ENCODE measurements around the gene MTRFR.
A peak's percentile ranks its signal among the peaks of the same experiment; 100 is the strongest.

The MTRFR gene

DNA sequence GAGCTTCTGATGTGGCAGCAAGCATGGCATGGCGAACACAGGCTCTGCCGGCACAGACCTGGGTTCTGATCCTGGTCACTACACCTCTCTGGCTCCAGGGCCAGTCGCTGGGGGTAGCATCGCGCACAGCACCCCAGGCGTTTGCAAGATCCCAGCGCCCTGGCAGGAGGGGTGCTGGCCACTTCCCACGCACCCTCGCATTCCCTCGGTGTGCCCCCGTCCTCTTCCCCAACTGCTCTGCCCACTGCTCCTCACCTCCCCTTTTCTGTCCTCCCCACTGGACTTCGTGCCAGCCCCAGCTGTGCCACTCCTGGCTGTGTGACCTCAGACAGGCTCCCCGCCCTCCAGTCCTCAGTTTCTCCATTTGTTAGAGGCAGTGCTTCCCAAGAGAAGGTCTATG, 35.6 kb downstream of the MTRFR start:
- ATAC-seq, result no peak
- TF ChIP-seq ZFP3 (CRISPR knock-in tag; IDR thresholded peaks at IDR 0.05), result no peak
- TF ChIP-seq ZNF8 (CRISPR knock-in tag; IDR thresholded peaks at IDR 0.05), result no peak

DNA sequence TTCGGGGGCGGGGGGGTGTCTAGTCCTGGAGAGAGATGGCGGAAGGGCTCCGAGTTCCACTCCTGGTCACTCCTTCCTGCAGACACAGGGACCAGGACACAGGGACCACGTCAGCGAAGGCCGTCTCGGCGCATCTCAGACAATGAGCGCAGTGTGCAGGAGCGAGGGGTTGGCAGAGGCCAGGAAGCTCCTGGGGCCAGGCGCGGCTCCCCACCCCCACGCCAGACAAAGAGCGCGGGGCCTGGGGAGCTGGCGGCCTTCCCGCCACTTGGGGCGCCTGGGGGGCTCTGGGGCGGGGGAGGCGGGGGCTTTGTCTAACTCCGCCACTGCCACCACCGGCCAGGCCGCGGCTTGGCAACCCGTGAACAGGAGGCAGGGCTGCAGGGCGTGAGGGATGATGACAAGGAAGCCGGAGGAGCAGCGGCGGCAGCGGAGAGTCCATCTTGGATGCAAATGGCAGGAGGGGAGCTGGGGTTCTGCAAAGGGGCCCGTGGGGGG, 36.2 kb downstream of the MTRFR start:
- peak; percentile 73 for ATAC-seq
- TF ChIP-seq TCF4 (CRISPR knock-in tag; IDR thresholded peaks at IDR 0.05; ENCODE audit: borderline replicate concordance) (peak; percentile 34; the same call in 1 of the 2 replicates), ESRRG (CRISPR knock-in tag; IDR thresholded peaks at IDR 0.05) (no peak)
- TF ChIP-seq, protein P1, sequence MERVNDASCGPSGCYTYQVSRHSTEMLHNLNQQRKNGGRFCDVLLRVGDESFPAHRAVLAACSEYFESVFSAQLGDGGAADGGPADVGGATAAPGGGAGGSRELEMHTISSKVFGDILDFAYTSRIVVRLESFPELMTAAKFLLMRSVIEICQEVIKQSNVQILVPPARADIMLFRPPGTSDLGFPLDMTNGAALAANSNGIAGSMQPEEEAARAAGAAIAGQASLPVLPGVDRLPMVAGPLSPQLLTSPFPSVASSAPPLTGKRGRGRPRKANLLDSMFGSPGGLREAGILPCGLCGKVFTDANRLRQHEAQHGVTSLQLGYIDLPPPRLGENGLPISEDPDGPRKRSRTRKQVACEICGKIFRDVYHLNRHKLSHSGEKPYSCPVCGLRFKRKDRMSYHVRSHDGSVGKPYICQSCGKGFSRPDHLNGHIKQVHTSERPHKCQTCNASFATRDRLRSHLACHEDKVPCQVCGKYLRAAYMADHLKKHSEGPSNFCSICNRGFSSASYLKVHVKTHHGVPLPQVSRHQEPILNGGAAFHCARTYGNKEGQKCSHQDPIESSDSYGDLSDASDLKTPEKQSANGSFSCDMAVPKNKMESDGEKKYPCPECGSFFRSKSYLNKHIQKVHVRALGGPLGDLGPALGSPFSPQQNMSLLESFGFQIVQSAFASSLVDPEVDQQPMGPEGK (CRISPR knock-in tag; IDR thresholded peaks at IDR 0.05; ENCODE audit: borderline replicate concordance), result peak; percentile 63; the same call in 1 of the 2 replicates

DNA sequence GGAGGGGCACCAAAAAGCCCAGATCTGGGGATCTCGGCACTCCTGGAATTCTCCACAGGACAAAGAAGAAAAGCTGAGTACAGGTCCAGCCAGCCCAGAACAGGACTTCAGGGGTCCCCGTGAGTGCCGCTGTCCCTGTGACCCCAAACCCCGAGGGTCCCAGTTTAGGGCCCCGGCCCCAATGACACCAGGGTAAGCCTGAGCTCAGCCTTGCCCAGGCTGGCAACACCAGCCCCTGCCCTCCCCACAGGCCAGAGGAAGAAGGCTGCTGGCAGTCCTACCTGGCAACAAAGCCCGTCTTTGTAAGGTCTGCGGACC, 36.6 kb downstream of the MTRFR start:
- TF ChIP-seq, protein P2, sequence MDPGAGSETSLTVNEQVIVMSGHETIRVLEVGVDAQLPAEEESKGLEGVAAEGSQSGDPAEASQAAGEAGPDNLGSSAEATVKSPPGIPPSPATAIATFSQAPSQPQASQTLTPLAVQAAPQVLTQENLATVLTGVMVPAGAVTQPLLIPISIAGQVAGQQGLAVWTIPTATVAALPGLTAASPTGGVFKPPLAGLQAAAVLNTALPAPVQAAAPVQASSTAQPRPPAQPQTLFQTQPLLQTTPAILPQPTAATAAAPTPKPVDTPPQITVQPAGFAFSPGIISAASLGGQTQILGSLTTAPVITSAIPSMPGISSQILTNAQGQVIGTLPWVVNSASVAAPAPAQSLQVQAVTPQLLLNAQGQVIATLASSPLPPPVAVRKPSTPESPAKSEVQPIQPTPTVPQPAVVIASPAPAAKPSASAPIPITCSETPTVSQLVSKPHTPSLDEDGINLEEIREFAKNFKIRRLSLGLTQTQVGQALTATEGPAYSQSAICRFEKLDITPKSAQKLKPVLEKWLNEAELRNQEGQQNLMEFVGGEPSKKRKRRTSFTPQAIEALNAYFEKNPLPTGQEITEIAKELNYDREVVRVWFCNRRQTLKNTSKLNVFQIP (CRISPR knock-in tag; IDR thresholded peaks at IDR 0.05; ENCODE audit: borderline replicate concordance, low read depth), result no peak
- TF ChIP-seq, protein P3, sequence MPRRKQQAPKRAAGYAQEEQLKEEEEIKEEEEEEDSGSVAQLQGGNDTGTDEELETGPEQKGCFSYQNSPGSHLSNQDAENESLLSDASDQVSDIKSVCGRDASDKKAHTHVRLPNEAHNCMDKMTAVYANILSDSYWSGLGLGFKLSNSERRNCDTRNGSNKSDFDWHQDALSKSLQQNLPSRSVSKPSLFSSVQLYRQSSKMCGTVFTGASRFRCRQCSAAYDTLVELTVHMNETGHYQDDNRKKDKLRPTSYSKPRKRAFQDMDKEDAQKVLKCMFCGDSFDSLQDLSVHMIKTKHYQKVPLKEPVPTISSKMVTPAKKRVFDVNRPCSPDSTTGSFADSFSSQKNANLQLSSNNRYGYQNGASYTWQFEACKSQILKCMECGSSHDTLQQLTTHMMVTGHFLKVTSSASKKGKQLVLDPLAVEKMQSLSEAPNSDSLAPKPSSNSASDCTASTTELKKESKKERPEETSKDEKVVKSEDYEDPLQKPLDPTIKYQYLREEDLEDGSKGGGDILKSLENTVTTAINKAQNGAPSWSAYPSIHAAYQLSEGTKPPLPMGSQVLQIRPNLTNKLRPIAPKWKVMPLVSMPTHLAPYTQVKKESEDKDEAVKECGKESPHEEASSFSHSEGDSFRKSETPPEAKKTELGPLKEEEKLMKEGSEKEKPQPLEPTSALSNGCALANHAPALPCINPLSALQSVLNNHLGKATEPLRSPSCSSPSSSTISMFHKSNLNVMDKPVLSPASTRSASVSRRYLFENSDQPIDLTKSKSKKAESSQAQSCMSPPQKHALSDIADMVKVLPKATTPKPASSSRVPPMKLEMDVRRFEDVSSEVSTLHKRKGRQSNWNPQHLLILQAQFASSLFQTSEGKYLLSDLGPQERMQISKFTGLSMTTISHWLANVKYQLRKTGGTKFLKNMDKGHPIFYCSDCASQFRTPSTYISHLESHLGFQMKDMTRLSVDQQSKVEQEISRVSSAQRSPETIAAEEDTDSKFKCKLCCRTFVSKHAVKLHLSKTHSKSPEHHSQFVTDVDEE (CRISPR knock-in tag; IDR thresholded peaks at IDR 0.05), result no peak
- TF ChIP-seq ZNF8 (CRISPR knock-in tag; IDR thresholded peaks at IDR 0.05) (no peak), GLIS3 (CRISPR knock-in tag; IDR thresholded peaks at IDR 0.05) (no peak), ZC3H10 (CRISPR knock-in tag; IDR thresholded peaks at IDR 0.05) (no peak)
- TF ChIP-seq, protein P1 (CRISPR knock-in tag; IDR thresholded peaks at IDR 0.05; ENCODE audit: borderline replicate concordance), result no peak
- peak; percentile 10 for ATAC-seq

DNA sequence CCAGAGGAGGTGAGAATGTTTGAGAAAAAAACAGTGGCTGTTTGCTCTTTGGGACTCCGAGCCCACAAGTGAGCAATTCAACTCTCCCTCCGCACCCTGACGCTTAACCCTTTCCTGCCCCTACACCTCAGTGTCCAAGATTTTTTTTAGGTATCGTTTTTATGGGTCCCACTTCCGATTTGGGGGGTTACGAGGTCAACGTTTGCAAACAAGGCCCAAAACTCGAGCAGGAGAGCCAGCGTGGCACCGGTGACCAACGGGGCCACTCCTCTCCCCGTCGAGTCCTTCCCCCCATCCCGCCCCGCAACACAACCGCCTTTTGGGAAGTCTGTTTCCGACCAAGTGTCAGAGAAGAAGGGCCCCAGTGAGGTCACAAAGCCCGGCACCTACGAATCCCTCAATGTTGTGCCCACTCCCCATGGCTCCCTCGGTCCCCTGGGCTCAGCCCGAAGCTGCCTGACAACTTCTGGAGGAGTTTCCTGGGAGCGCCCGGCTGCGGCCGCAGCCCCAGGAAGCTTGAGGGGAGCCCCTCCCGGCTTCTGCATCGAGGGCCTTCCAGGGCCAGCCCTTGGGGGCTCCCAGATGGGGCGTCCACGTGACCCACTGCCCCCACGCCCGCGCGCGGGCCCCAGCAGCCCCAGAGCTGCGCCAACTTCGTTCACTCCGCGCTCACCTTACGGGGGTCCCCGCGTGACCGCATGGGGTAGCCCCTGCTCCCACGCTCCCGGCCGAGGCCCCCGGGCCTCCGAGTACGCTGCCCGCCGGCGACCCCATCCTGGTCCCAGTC, 37.2 kb downstream of the MTRFR start:
- peak; percentile 8 for ATAC-seq
- TF ChIP-seq, protein P2 (CRISPR knock-in tag; IDR thresholded peaks at IDR 0.05; ENCODE audit: borderline replicate concordance, low read depth), result no peak
- TF ChIP-seq, protein P3 (CRISPR knock-in tag; IDR thresholded peaks at IDR 0.05), result no peak
- TF ChIP-seq, protein P4, sequence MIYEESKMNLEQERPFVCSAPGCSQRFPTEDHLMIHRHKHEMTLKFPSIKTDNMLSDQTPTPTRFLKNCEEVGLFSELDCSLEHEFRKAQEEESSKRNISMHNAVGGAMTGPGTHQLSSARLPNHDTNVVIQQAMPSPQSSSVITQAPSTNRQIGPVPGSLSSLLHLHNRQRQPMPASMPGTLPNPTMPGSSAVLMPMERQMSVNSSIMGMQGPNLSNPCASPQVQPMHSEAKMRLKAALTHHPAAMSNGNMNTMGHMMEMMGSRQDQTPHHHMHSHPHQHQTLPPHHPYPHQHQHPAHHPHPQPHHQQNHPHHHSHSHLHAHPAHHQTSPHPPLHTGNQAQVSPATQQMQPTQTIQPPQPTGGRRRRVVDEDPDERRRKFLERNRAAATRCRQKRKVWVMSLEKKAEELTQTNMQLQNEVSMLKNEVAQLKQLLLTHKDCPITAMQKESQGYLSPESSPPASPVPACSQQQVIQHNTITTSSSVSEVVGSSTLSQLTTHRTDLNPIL (CRISPR knock-in tag; IDR thresholded peaks at IDR 0.05; ENCODE audit: low read depth), result no peak
- no peak for TF ChIP-seq ZFP3 (CRISPR knock-in tag; IDR thresholded peaks at IDR 0.05)
- TF ChIP-seq, protein P1 (CRISPR knock-in tag; IDR thresholded peaks at IDR 0.05; ENCODE audit: borderline replicate concordance), result no peak
- TF ChIP-seq ZFP30 (CRISPR knock-in tag; IDR thresholded peaks at IDR 0.05), result no peak
- no peak for TF ChIP-seq TOX (CRISPR knock-in tag; IDR thresholded peaks at IDR 0.05; ENCODE audit: borderline replicate concordance)
- TF ChIP-seq TCF4 (CRISPR knock-in tag; IDR thresholded peaks at IDR 0.05; ENCODE audit: borderline replicate concordance), result no peak
- TF ChIP-seq ZNF8 (CRISPR knock-in tag; IDR thresholded peaks at IDR 0.05), result no peak
- TF ChIP-seq CSDC2 (CRISPR knock-in tag; IDR thresholded peaks at IDR 0.05), result no peak
- no peak for TF ChIP-seq ZNF70 (CRISPR knock-in tag; IDR thresholded peaks at IDR 0.05)
- TF ChIP-seq ARNTL (CRISPR knock-in tag; IDR thresholded peaks at IDR 0.05; ENCODE audit: borderline replicate concordance, low read depth), result no peak
- TF ChIP-seq SNAI2 (CRISPR knock-in tag; IDR thresholded peaks at IDR 0.05), result no peak
- no peak for TF ChIP-seq ZC3H10 (CRISPR knock-in tag; IDR thresholded peaks at IDR 0.05)

All from SK-N-SH treated with all-trans-retinoic acid at 6 μM for 48 hours (cell line).